CD8-positive, alpha-beta memory T cell (primary cell): Measurements from ENCODE around the gene PRSS56. TPM values are rescaled to one million over a fixed set of nuclear protein-coding genes. Genes with fewer than 3 reads are reported as not detected.

Experiments used
- CTCF ChIA-PET: fragments of 350-600 bp; sonication (Branson Sonifier 250); formaldehyde crosslinking; loops from one replicate; lab custom pipeline; 2021; ENCODE audit warnings: antibody characterized with exemption; lab: Charles Lee
- POLR2A ChIA-PET: fragments of 350-600 bp; sonication (Branson Sonifier 250); formaldehyde crosslinking; loops from one replicate; lab custom pipeline; 2021; ENCODE audit warnings: antibody characterized with exemption; lab: Charles Lee
- DNase-seq, 5 donors: peaks; one replicate each; pipeline versions ENCODE4 v3.0.0 to v3.0.0-alpha.2; 2020 to 2022; ENCODE audit warnings: mixed read lengths in 1 of 5
- H3K27ac ChIP-seq: one replicate; pipeline ENCODE4 v1.7.0; 2013; ENCODE audit warnings: low read depth, mild to moderate bottlenecking, low read length, moderate library complexity
- H3K27me3 ChIP-seq: 2 replicates; pipeline ENCODE4 v1.7.0; 2013; ENCODE audit warnings: low read length, mild to moderate bottlenecking; ENCODE audit not compliant: insufficient read depth, poor library complexity, severe bottlenecking
- H3K36me3 ChIP-seq: 2 replicates; pipeline ENCODE4 v1.7.0; 2013; ENCODE audit warnings: mild to moderate bottlenecking, low read length, moderate library complexity; ENCODE audit not compliant: insufficient read depth
- H3K4me1 ChIP-seq: 2 replicates; pipeline ENCODE4 v1.7.0; 2013; ENCODE audit warnings: mild to moderate bottlenecking, low read length, moderate library complexity; ENCODE audit not compliant: insufficient read depth
- H3K4me3 ChIP-seq: 2 replicates; pipeline ENCODE4 v1.7.0; 2013; ENCODE audit warnings: mild to moderate bottlenecking, low read length
- H3K9me3 ChIP-seq: 2 replicates; pipeline ENCODE4 v1.7.0; 2013; ENCODE audit warnings: mild to moderate bottlenecking, low read length
- H3K27ac Mint-ChIP-seq, 8 donors: one replicate each; pipeline ENCODE4 v1.8.0; 2020 to 2021; ENCODE audit warnings: mixed read lengths in 8 of 8, mild to moderate bottlenecking in 6 of 8, inconsistent platforms in 3 of 8, moderate library complexity in 3 of 8
- H3K27me3 Mint-ChIP-seq, 2 donors: one replicate each; pipeline ENCODE4 v1.8.0; 2020 to 2021; ENCODE audit warnings: mixed read lengths in 2 of 2, mild to moderate bottlenecking in 1 of 2, moderate library complexity in 1 of 2
- H3K36me3 Mint-ChIP-seq, 3 donors: one replicate each; pipeline ENCODE4 v1.8.0; 2020 to 2021; ENCODE audit warnings: mixed read lengths in 3 of 3, inconsistent platforms in 1 of 3, mild to moderate bottlenecking in 1 of 3
- H3K4me1 Mint-ChIP-seq, 3 donors: one replicate each; pipeline ENCODE4 v1.8.0; 2020 to 2021; ENCODE audit warnings: mixed read lengths in 3 of 3, inconsistent platforms in 1 of 3, mild to moderate bottlenecking in 1 of 3
- H3K4me3 Mint-ChIP-seq, 7 donors: one replicate each; pipeline ENCODE4 v1.8.0; 2020 to 2021; ENCODE audit warnings: mixed read lengths in 7 of 7, mild to moderate bottlenecking in 6 of 7, moderate library complexity in 4 of 7, inconsistent platforms in 2 of 7
- H3K9me3 Mint-ChIP-seq, 5 donors: one replicate each; pipeline ENCODE4 v1.8.0; 2020 to 2022; ENCODE audit warnings: mixed read lengths in 5 of 5, mild to moderate bottlenecking in 3 of 5, moderate library complexity in 2 of 5, inconsistent platforms in 1 of 5
- polyA plus RNA-seq: library from polyadenylated mRNA; unstranded; fragments of 300-500 nt; fragmentation: Illumina TruSeq; gene quantifications from one replicate; pipeline ENCODE4 v1.2.3, GENCODE V29; 2021
- total RNA-seq, 2 experiments: library from RNA; stranded (reverse); gene quantifications; one replicate each; pipeline ENCODE4 v1.2.3, GENCODE V29; 2021

Gene PRSS56
- total and polyA plus RNA-seq, 3 experiments from 2014 or later: not detected

GRCh38 chr2:232496501-232497270, 23.5 kb upstream of the PRSS56 start:
- no peaks in the 10 kb centered on the region for H3K9me3 ChIP-seq
- no peaks in the 10 kb centered on the region for H3K4me1 Mint-ChIP-seq
- H3K27me3 ChIP-seq: peaks cover 5% of the 10 kb centered on the region
- no peak for DNase-seq
- H3K27ac ChIP-seq: no peak overlapping the region
- no peak overlapping the region for H3K4me3 Mint-ChIP-seq
- no peaks in the 10 kb centered on the region for H3K36me3 ChIP-seq
- H3K9me3 Mint-ChIP-seq: peaks cover 0 to 2% (median 0%) of the 10 kb centered on the region in 5 donors
- peaks cover 6 to 33% of the 10 kb centered on the region in 2 donors for H3K27me3 Mint-ChIP-seq
- H3K27ac Mint-ChIP-seq: no peak overlapping the region
- ChIA-PET POLR2A (no interaction called here), CTCF (no interaction called here)
- no peaks in the 10 kb centered on the region for H3K36me3 Mint-ChIP-seq
- H3K4me3 ChIP-seq: no peak overlapping the region
- no peaks in the 10 kb centered on the region for H3K4me1 ChIP-seq

GRCh38 chr2:232497348-232497747, 22.8 kb upstream of the PRSS56 start:
- CTCF ChIA-PET: no interaction called here
- no peaks in the 10 kb centered on the region for H3K36me3 Mint-ChIP-seq
- POLR2A ChIA-PET: no interaction called here

DNA sequence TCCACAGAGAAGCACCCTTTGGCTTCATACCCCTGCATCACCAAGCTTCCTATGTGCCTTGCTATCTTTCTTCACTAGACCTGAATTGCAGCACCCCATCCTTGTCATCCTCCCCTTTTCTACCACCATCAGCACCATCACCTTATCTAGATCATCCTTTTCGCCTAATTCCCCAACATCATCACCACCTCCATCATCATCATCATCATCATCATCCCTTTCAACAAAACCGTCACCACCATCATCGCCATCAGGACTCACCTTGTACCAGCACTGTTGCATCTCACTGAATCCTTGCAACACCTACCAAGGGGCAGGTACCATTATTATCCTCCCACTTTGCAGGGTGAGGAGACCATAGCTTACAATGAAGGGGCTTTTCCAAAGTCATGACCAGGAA, 21.7 kb upstream of the PRSS56 start:
- ChIA-PET CTCF (no interaction called here), POLR2A (no interaction called here)
- Mint-ChIP-seq H3K27me3 (peaks cover 6 to 29% of the 10 kb centered on the region in 2 donors), H3K36me3 (no peaks in the 10 kb centered on the region), H3K4me3 (no peak overlapping the region), H3K27ac (peak overlapping the region in 2 of 8 donors; percentile 0 to 2), H3K4me1 (peaks cover 0 to 5% (median 5%) of the 10 kb centered on the region in 3 donors), H3K9me3 (peaks cover 0 to 2% (median 0%) of the 10 kb centered on the region in 5 donors)
- Histone ChIP-seq H3K27ac (no peak overlapping the region), H3K27me3 (peaks cover 8% of the 10 kb centered on the region), H3K9me3 (no peaks in the 10 kb centered on the region), H3K4me1 (no peaks in the 10 kb centered on the region), H3K4me3 (no peak overlapping the region), H3K36me3 (no peaks in the 10 kb centered on the region)
- DNase-seq: no peak

More at GRCh38 chr2:232497348-232497747, 22.8 kb upstream of the PRSS56 start:
- DNase-seq: no peak
- H3K4me1 ChIP-seq: no peaks in the 10 kb centered on the region
- Mint-ChIP-seq H3K9me3 (peaks cover 0 to 2% (median 0%) of the 10 kb centered on the region in 5 donors), H3K27me3 (peaks cover 6 to 30% of the 10 kb centered on the region in 2 donors), H3K27ac (no peak overlapping the region), H3K4me3 (peak overlapping the region in 1 of 7 donors; percentile 77), H3K4me1 (peaks cover 0 to 1% (median 1%) of the 10 kb centered on the region in 3 donors)
- H3K36me3 ChIP-seq: no peaks in the 10 kb centered on the region
- no peak overlapping the region for H3K4me3 ChIP-seq
- no peak overlapping the region for H3K27ac ChIP-seq
- peaks cover 8% of the 10 kb centered on the region for H3K27me3 ChIP-seq
- no peaks in the 10 kb centered on the region for H3K9me3 ChIP-seq

DNA sequence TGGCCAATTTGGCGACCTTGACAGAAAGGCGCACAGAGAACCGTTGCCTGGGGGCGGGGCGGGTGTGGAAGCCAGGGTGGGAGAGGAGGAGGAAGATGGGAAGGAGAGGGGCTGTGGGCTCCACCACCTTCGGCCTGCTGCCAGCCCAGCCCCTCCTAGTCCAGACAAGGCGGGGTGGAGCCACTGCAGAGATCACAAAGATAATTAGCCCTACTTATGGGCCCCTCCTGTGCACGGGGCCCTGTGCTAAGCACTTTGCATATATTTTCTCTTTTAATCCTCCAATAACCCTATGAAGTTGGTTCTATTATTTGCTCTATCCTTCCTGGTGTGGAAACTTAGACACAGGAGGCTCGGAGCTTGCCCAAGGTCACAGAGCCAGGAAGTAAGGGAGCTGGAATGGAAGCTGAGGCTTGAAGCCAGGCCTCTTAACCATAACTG, 18.8 kb upstream of the PRSS56 start:
- DNase-seq: no peak
- Histone ChIP-seq H3K36me3 (no peaks in the 10 kb centered on the region), H3K27me3 (peaks cover 8% of the 10 kb centered on the region), H3K4me3 (no peak overlapping the region), H3K27ac (no peak overlapping the region), H3K9me3 (no peaks in the 10 kb centered on the region), H3K4me1 (no peaks in the 10 kb centered on the region)
- no peaks in the 10 kb centered on the region for H3K36me3 Mint-ChIP-seq
- peak overlapping the region in 2 of 8 donors; percentile 17 to 36 for H3K27ac Mint-ChIP-seq
- H3K4me1 Mint-ChIP-seq: peaks cover 1 to 10% (median 5%) of the 10 kb centered on the region in 3 donors
- no peak overlapping the region for H3K4me3 Mint-ChIP-seq
- peaks cover 20 to 47% of the 10 kb centered on the region in 2 donors for H3K27me3 Mint-ChIP-seq
- CTCF ChIA-PET: no interaction called here
- H3K9me3 Mint-ChIP-seq: peaks cover 0 to 2% (median 0%) of the 10 kb centered on the region in 5 donors
- POLR2A ChIA-PET: no interaction called here

GRCh38 chr2:232501794-232502390, 18.3 kb upstream of the PRSS56 start:
- Histone ChIP-seq H3K27ac (no peak overlapping the region), H3K36me3 (no peaks in the 10 kb centered on the region), H3K4me1 (no peaks in the 10 kb centered on the region), H3K4me3 (no peak overlapping the region), H3K27me3 (peaks cover 8% of the 10 kb centered on the region), H3K9me3 (no peaks in the 10 kb centered on the region)
- Mint-ChIP-seq H3K36me3 (no peaks in the 10 kb centered on the region), H3K4me1 (peaks cover 1 to 10% (median 5%) of the 10 kb centered on the region in 3 donors), H3K4me3 (no peak overlapping the region), H3K9me3 (peaks cover 0 to 2% (median 0%) of the 10 kb centered on the region in 5 donors), H3K27me3 (peaks cover 20 to 47% of the 10 kb centered on the region in 2 donors), H3K27ac (peak overlapping the region in 1 of 8 donors; percentile 47)
- POLR2A ChIA-PET: no interaction called here
- DNase-seq: no peak
- CTCF ChIA-PET: no interaction called here

DNA sequence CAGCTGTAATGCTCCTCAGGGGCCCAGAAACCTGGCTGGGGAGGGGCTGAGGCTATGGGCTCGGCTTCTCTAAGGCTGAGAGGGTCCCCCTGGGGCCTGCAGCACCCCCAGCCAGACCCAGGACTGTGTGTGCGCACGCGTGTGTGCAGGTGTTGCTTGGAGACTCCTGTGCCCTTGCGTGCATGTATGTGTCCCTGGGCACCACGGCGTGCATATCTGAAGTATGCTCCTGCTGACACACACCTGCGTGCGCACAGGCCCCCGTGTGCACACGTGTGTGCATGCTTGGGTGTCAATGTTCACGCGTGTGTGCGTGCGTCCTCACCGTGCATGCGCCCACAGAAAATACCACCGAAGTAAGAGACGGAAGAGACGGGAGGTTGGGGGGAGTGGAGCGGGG, 17.7 kb upstream of the PRSS56 start:
- peaks cover 8% of the 10 kb centered on the region for H3K27me3 ChIP-seq
- no peak overlapping the region for H3K27ac ChIP-seq
- H3K9me3 Mint-ChIP-seq: peaks cover 0 to 2% (median 0%) of the 10 kb centered on the region in 5 donors
- peak overlapping the region in 3 of 8 donors; percentile 51 to 60 (median 60) for H3K27ac Mint-ChIP-seq
- H3K4me3 ChIP-seq: no peak overlapping the region
- no peaks in the 10 kb centered on the region for H3K4me1 ChIP-seq
- ChIA-PET CTCF (no interaction called here), POLR2A (no interaction called here)
- peak in 1 of 5 donors; percentile 64 for DNase-seq
- no peaks in the 10 kb centered on the region for H3K36me3 Mint-ChIP-seq
- peaks cover 1 to 10% (median 5%) of the 10 kb centered on the region in 3 donors for H3K4me1 Mint-ChIP-seq
- no peaks in the 10 kb centered on the region for H3K9me3 ChIP-seq
- peak overlapping the region in 5 of 7 donors; percentile 26 to 64 (median 50) for H3K4me3 Mint-ChIP-seq
- peaks cover 20 to 52% of the 10 kb centered on the region in 2 donors for H3K27me3 Mint-ChIP-seq
- H3K36me3 ChIP-seq: no peaks in the 10 kb centered on the region

GRCh38 chr2:232502911-232503808, 17.0 kb upstream of the PRSS56 start:
- Histone ChIP-seq H3K9me3 (no peaks in the 10 kb centered on the region), H3K36me3 (no peaks in the 10 kb centered on the region), H3K4me3 (no peak overlapping the region), H3K27me3 (peaks cover 8% of the 10 kb centered on the region), H3K4me1 (no peaks in the 10 kb centered on the region), H3K27ac (no peak overlapping the region)
- peaks cover 1 to 10% (median 5%) of the 10 kb centered on the region in 3 donors for H3K4me1 Mint-ChIP-seq
- no peaks in the 10 kb centered on the region for H3K36me3 Mint-ChIP-seq
- POLR2A ChIA-PET: no interaction called here
- H3K9me3 Mint-ChIP-seq: peaks cover 0 to 2% (median 0%) of the 10 kb centered on the region in 5 donors
- peak overlapping the region in 3 of 8 donors; percentile 23 to 73 (median 43) for H3K27ac Mint-ChIP-seq
- peaks cover 20 to 52% of the 10 kb centered on the region in 2 donors for H3K27me3 Mint-ChIP-seq
- peak overlapping the region in 6 of 7 donors; percentile 13 to 60 (median 46) for H3K4me3 Mint-ChIP-seq
- CTCF ChIA-PET: no interaction called here
- peak in 4 of 5 donors; percentile 18 to 78 (median 54) for DNase-seq
